22Rv1 (cell line): ENCODE results near the gene SUFU.

ENCODE experiments used
- H3K27ac ChIP-seq: fragments of 450-650 bp; 2 replicates; pipeline ENCODE4 v1.5.1; 2017
- CTCF ChIP-seq: fragments of 450-650 bp; IDR thresholded peaks from 2 replicates; pipeline ENCODE4 v1.5.1; 2017; ENCODE audit warnings: mild to moderate bottlenecking
- ZFX ChIP-seq: fragments of 450-650 bp; IDR thresholded peaks from 2 replicates; pipeline ENCODE4 v1.6.1; 2017; ENCODE audit warnings: antibody characterized with exemption, borderline replicate concordance

The SUFU gene

GRCh38 chr10:102673819-102674511 is 170.2 kb downstream of the SUFU start:
- H3K27ac ChIP-seq: no peak overlapping the region

GRCh38 chr10:102674566-102674965 is 170.8 kb downstream of the SUFU start:
- no peak overlapping the region for H3K27ac ChIP-seq
- TF ChIP-seq ZFX: no peak
- TF ChIP-seq CTCF: no peak

More at GRCh38 chr10:102673819-102674511, 170.2 kb downstream of the SUFU start:
- no peak for TF ChIP-seq CTCF
- no peak for TF ChIP-seq ZFX

- TF ChIP-seq CTCF: no peak
- no peak for TF ChIP-seq ZFX
- H3K27ac ChIP-seq: no peak overlapping the region
Observed at GRCh38 chr10:102675011-102675665, 171.4 kb downstream of the SUFU start.

GRCh38 chr10:102675666-102676533 is 172.1 kb downstream of the SUFU start:
- no peak overlapping the region for H3K27ac ChIP-seq

GRCh38 chr10:102676534-102677315 is 173.0 kb downstream of the SUFU start:
- H3K27ac ChIP-seq: no peak overlapping the region
- TF ChIP-seq ZFX (no peak), CTCF (no peak)

More at GRCh38 chr10:102675666-102676533, 172.1 kb downstream of the SUFU start:
- TF ChIP-seq ZFX: no peak
- no peak for TF ChIP-seq CTCF

GRCh38 chr10:102677331-102678067 is 173.7 kb downstream of the SUFU start:
- H3K27ac ChIP-seq: no peak overlapping the region
- TF ChIP-seq CTCF (no peak), ZFX (no peak)
